HG02970 (cell line): ENCODE data around the gene LRTM2.

ENCODE experiments used
- ATAC-seq: cut with Tn5 transposase; IDR thresholded peaks from one replicate; pipeline ENCODE4 v1.9.1; 2021; ENCODE audit warnings: mild to moderate bottlenecking, moderate library complexity, moderate number of reproducible peaks; ENCODE audit not compliant: unreplicated experiment, low FRiP score

Gene LRTM2

GRCh38 chr12:1879633-1880032 lies 59.3 kb downstream of the LRTM2 start:
- no peak for ATAC-seq

- no peak for ATAC-seq
Measured at GRCh38 chr12:1880153-1880845, 59.9 kb downstream of the LRTM2 start.

- no peak for ATAC-seq
Measured at GRCh38 chr12:1880876-1881275, 60.5 kb downstream of the LRTM2 start.

GRCh38 chr12:1881301-1881700 lies 60.9 kb downstream of the LRTM2 start:
- ATAC-seq = no peak

- ATAC-seq = no peak
Measured at GRCh38 chr12:1881936-1882335, 61.6 kb downstream of the LRTM2 start.

GRCh38 chr12:1882405-1882804 lies 62.0 kb downstream of the LRTM2 start:
- ATAC-seq = no peak

GRCh38 chr12:1882850-1883470 lies 62.6 kb downstream of the LRTM2 start:
- ATAC-seq = no peak

- no peak for ATAC-seq
Measured at GRCh38 chr12:1883513-1883912, 63.1 kb downstream of the LRTM2 start.

GRCh38 chr12:1884651-1885050 lies 64.3 kb downstream of the LRTM2 start:
- ATAC-seq = no peak

GRCh38 chr12:1885082-1885596 lies 64.8 kb downstream of the LRTM2 start:
- ATAC-seq = no peak

GRCh38 chr12:1885599-1886245 lies 65.4 kb downstream of the LRTM2 start:
- ATAC-seq = no peak
